Activated CD8-positive, alpha-beta T cell treated with anti-CD3 and anti-CD28 coated beads for 36 hours (primary cell): ENCODE results near the gene TMEM109. TPM values are rescaled to one million over a fixed set of nuclear protein-coding genes. Genes with fewer than 3 reads are reported as not detected.
A peak's percentile ranks its signal among the peaks of the same experiment; 100 is the strongest.

ENCODE experiments used
- ATAC-seq: fragments of 200-7000 bp; cut with Tn5 transposase; one replicate; pipeline ENCODE4 v1.10.0; 2021; ENCODE audit warnings: mild to moderate bottlenecking, moderate library complexity
- CTCF ChIA-PET: fragments of 350-600 bp; sonication (Branson Sonifier 250); formaldehyde crosslinking; loops from one replicate; lab custom pipeline; 2021; ENCODE audit warnings: antibody characterized with exemption; lab: Charles Lee
- POLR2A ChIA-PET: fragments of 350-600 bp; sonication (Branson Sonifier 250); formaldehyde crosslinking; loops from one replicate; lab custom pipeline; 2021; ENCODE audit warnings: antibody characterized with exemption; lab: Charles Lee
- DNase-seq: peaks from one replicate; pipeline ENCODE4 v3.0.0-alpha.2; 2020
- H3K27ac Mint-ChIP-seq: one replicate; pipeline ENCODE4 v1.8.0; 2021; ENCODE audit warnings: mild to moderate bottlenecking, mixed read lengths
- H3K27me3 Mint-ChIP-seq: one replicate; pipeline ENCODE4 v1.8.0; 2021; ENCODE audit warnings: mixed read lengths
- H3K36me3 Mint-ChIP-seq: one replicate; pipeline ENCODE4 v1.8.0; 2021; ENCODE audit warnings: low read depth, mixed read lengths
- H3K4me1 Mint-ChIP-seq: one replicate; pipeline ENCODE4 v1.8.0; 2021; ENCODE audit warnings: low read depth, mixed read lengths
- H3K4me3 Mint-ChIP-seq: one replicate; pipeline ENCODE4 v1.8.0; 2021; ENCODE audit warnings: mild to moderate bottlenecking, moderate library complexity, mixed read lengths
- H3K9me3 Mint-ChIP-seq: one replicate; pipeline ENCODE4 v1.8.0; 2021; ENCODE audit warnings: mixed read lengths
- CTCF ChIP-seq: fragments of 200-600 bp; IDR thresholded peaks from one replicate; pipeline ENCODE4 v1.8.0; 2022; ENCODE audit warnings: antibody characterized with exemption, mild to moderate bottlenecking
- intact Hi-C: fragments of 100-400 bp; cut with micrococcal nuclease; formaldehyde crosslinking; loops from one replicate; pipeline ENCODE4 v1.10.0; 2022
- total RNA-seq, 2 experiments: library from RNA; stranded (reverse); gene quantifications; one replicate each; pipeline ENCODE4 v1.2.3, GENCODE V29; 2021

The TMEM109 gene
- total RNA-seq, 2 experiments from 2014 or later: 93.2 to 101 TPM

GRCh38 chr11:60960405-60960804, 46.4 kb downstream of the TMEM109 start:
- POLR2A ChIA-PET: no interaction called here
- Mint-ChIP-seq H3K4me1 (peaks cover 4% of the 10 kb centered on the region), H3K4me3 (no peak overlapping the region), H3K27me3 (no peaks in the 10 kb centered on the region), H3K36me3 (no peaks in the 10 kb centered on the region), H3K27ac (no peak overlapping the region), H3K9me3 (no peaks in the 10 kb centered on the region)
- ATAC-seq (no peak), DNase-seq (no peak)
- CTCF ChIA-PET: interaction anchor here (3.8 kb wide), 1 partner anchor 10 kb away, joined by 19 read pairs; the partner anchor contains the start of gene CD6
- intact Hi-C loops: no loop called here
- TF ChIP-seq CTCF: no peak

GRCh38 chr11:60964801-60965200, 50.8 kb downstream of the TMEM109 start:
- Mint-ChIP-seq H3K36me3 (no peaks in the 10 kb centered on the region), H3K27ac (no peak overlapping the region), H3K4me3 (no peak overlapping the region), H3K9me3 (peaks cover 4% of the 10 kb centered on the region), H3K27me3 (no peaks in the 10 kb centered on the region), H3K4me1 (no peaks in the 10 kb centered on the region)
- ChIA-PET POLR2A (no interaction called here), CTCF (interaction anchor here (1.3 kb wide), 2 partner anchors 27 to 222 kb away, joined by 3 to 5 read pairs; no protein-coding TSS in a partner anchor)
- intact Hi-C loops: loop anchor here (5.0 kb wide), 1 partner anchor 222 kb away; no protein-coding TSS in a partner anchor
- ATAC-seq: no peak
- DNase-seq: no peak
- TF ChIP-seq CTCF: no peak

GRCh38 chr11:60966890-60967289, 52.9 kb downstream of the TMEM109 start:
- no peak overlapping the region for H3K4me3 Mint-ChIP-seq
- no peak for ATAC-seq
- intact Hi-C loops: loop anchor here (5.0 kb wide), 1 partner anchor 220 kb away; no protein-coding TSS in a partner anchor
- H3K36me3 Mint-ChIP-seq: peaks cover 2% of the 10 kb centered on the region
- no peaks in the 10 kb centered on the region for H3K27me3 Mint-ChIP-seq
- CTCF ChIA-PET: interaction anchor here (0.9 to 1.6 kb wide), 2 partner anchors 136 to 220 kb away, joined by 3 to 4 read pairs; no protein-coding TSS in a partner anchor
- H3K4me1 Mint-ChIP-seq: peaks cover 16% of the 10 kb centered on the region
- DNase-seq: no peak
- no peak for TF ChIP-seq CTCF
- H3K9me3 Mint-ChIP-seq: peaks cover 4% of the 10 kb centered on the region
- no peak overlapping the region for H3K27ac Mint-ChIP-seq
- POLR2A ChIA-PET: interaction anchor here (0.8 to 2.2 kb wide), 3 partner anchors 11 to 48 kb away, joined by 3 to 6 read pairs (median 3); no protein-coding TSS in a partner anchor

GRCh38 chr11:60968223-60968622, 54.3 kb downstream of the TMEM109 start:
- Mint-ChIP-seq H3K9me3 (peaks cover 4% of the 10 kb centered on the region), H3K27me3 (no peaks in the 10 kb centered on the region), H3K27ac (no peak overlapping the region), H3K36me3 (peaks cover 14% of the 10 kb centered on the region), H3K4me1 (peaks cover 16% of the 10 kb centered on the region), H3K4me3 (no peak overlapping the region)
- ChIA-PET POLR2A (interaction anchor here (0.9 to 2.2 kb wide), 3 partner anchors 19 to 162 kb away, joined by 3 to 6 read pairs (median 4); no protein-coding TSS in a partner anchor), CTCF (interaction anchor here (0.7 to 2.3 kb wide), 10 partner anchors 14 to 219 kb away, joined by 3 to 9 read pairs (median 3); no protein-coding TSS in a partner anchor)
- intact Hi-C loops: loop anchor here (5.0 kb wide), 1 partner anchor 219 kb away; no protein-coding TSS in a partner anchor
- ATAC-seq: no peak
- no peak for TF ChIP-seq CTCF
- DNase-seq: no peak

GRCh38 chr11:60970369-60970774, 56.4 kb downstream of the TMEM109 start:
- ChIA-PET CTCF (interaction anchor here (0.6 to 3.1 kb wide), 32 partner anchors 9 to 200 kb away, joined by 3 to 22 read pairs (median 3); partner anchors contain the start of gene SLC15A3), POLR2A (interaction anchor here (0.8 to 1.7 kb wide), 4 partner anchors 48 to 111 kb away, joined by 3 to 7 read pairs (median 3); no protein-coding TSS in a partner anchor)
- Mint-ChIP-seq H3K27me3 (no peaks in the 10 kb centered on the region), H3K9me3 (peaks cover 4% of the 10 kb centered on the region), H3K4me1 (peaks cover 16% of the 10 kb centered on the region), H3K27ac (peak overlapping the region; percentile 63), H3K36me3 (peaks cover 34% of the 10 kb centered on the region), H3K4me3 (peak overlapping the region; percentile 83)
- peak; percentile 95 for TF ChIP-seq CTCF
- intact Hi-C loops: loop anchor here (1.0 kb wide), 1 partner anchor 159 kb away; no protein-coding TSS in a partner anchor
- peak; percentile 90 for DNase-seq
- peak; percentile 74 for ATAC-seq
